NK-92 treated with Interleukin-12 subunit alpha and Interleukin-12 subunit beta, amount 100 ng/mL, for 24 hours (cell line): Measurements from ENCODE around the gene INO80B.
"Not testable (repeated sequence)": the region's sequence is repeated elsewhere in the genome, so short reads cannot be mapped to it uniquely, and the experiment has no call there.

Experiments used
- DNase-seq: peaks from one replicate; lab custom pipeline; 2025; lab: John Stamatoyannopoulos, UW

The INO80B gene

DNA sequence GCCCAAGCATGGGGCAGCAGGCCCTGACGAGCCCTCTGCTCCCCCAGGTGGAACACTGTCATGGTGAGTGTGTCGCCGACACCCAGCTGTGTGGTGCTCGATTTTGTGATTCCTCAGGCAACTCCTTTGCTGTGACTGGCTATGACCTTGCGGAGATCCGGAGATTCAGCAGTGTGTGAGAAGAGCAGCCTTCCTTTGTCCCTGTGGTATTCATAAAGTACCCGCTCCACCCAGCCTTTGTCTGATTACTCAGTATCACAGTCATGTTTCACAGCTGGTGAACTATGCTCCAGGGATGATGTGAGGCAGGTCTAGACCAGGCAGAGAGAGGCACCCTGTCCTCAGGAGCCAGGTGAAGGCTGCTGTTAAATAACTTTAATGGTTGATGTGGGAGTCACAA, 29.4 kb upstream of the INO80B start:
- DNase-seq, result no peak

GRCh38 chr2:74426181-74426758, 28.6 kb upstream of the INO80B start:
- no peak for DNase-seq

DNA sequence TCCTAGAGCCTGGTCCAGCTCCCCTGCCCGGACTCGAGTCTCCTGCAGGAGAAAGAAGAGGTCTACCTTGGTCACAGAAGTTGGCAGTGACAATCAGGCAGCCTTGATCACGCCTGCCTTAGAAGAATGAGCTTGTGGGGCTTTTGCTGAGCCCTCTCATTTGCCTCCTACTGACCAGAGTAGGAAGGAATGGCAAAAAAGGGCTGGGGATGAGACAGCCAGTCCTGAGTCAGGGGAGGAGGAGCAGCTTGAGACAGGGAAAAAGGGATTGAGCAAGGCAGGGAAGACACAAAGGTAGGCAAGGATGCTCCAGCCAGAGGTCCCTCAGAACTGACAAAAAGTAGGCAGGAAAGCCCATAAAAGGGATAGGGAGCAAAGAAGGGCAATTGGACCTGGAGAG, 27.3 kb upstream of the INO80B start:
- no peak for DNase-seq

GRCh38 chr2:74428675-74429074, 26.2 kb upstream of the INO80B start:
- DNase-seq, result no peak

DNA sequence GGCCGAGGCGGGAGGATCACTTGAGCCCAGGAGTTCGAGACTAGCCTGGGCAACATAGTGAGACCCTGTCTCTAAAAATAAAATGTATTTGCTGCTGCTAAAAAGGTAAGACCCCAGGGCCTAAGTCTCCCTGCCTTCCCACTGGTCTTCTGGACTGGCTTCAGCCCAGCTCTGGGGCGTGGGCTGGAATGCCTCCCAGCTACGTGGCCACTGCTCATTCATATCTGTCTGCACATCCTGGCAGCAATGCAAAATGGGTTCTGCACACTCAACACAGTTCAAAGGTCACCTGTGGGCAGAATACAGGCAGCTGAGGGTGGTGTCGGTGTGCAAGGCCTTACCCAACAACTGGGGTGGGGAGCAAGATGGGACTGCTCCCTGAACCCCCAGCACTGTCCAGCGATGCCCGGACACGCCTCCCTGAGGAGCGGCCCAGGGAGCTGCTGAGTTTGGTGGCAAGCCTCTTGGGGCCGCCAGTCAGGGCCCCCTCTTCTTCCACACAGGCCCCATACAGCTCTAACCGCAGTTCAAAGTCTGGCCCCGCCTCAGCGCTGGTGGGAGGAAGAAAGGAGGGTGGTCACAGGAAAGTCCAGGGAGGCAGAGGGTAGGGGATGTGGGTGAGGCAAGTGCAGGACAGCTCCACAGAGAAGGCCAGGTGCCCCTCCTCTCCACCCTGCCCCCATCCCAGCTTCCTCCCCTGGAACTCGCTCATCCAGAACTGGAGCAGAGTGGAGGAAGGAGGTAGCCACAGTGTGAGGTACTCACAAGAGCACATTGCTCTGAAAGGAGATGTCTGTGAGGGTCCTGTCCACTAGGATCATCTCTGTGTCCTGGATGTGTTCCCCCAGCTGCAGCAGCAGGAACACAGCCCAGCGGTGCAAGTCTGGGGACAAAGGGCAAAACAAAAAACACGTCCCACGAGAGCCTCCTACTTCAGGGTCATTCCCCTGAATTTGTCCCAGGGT, 25.1 kb upstream of the INO80B start:
- no peak for DNase-seq

- no peak for DNase-seq
These were observed 24.4 kb upstream of the INO80B start for GRCh38 chr2:74430502-74430901.

DNA sequence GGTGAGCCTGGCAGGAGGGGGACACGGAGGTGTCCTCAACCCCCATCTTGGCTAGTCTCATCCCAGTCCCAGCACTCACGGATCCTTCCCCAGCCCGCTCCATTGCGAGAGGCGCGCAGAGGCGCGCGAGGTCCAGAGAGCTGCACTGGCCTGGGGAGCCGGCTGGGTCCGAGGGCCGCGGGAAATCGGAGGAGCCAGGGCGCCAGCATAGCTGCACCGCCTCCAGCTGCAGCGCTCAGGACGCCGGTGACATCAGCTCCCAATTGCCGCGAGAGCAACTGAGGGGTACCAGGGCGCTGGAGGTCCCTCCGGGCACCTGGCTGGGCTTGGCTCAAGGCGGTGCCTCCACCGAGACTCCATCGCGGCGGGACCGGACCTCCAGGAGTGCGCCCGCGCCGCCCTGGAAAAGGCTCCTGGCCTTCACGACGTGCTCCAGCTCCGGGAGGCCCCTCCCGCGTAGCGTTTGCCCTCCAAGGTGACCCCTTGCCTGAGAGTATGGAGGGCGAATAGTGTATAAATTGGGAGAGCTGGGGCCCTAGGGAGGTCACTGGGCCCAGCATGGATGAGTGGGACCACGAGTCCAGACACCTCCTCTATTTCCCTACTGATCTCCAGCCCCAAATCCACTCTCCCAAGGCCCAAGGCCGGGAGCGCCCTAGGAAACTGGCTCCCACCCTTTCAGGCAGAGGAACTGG, 18.6 kb upstream of the INO80B start:
- no peak for DNase-seq

DNA sequence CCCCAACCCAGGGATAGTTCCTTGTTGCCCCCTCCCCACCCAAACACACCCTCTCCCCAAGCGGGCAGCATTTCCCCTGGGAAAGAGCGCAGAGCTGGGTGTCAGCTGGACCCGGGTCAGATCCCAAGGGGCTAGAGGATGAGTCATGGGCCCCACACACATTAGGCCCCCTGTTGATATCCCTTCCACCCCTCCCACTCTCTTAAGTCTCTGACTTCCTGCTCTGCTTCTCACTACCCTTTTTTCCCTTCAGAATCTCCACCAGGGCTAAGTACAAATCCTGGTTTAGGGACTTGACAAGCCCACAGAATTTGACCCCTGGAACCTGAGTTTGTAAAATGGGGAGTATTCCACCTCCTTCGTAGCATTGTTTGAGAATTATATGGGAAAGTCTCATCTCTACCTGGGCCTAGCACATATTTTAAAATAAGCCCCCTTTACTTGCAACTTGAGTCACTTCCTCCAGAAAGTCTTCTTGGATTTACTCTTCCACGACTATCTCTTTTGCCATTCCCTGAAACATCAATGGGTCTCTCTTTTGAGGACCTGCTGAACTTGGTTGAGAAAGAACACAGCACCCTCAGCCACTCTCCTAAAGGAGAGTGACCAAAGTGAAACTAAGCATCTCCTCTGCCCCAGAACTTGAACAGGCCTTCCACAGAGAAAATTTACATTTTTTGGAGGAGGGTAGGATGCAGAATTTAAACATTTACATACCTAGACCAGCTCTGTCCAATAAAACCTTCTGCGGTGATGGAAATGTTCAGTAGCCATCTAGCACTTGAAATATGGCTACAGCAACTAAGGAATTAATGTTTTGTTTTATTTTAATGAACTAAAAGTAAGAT, 17.8 kb upstream of the INO80B start:
- no peak for DNase-seq

GRCh38 chr2:74438248-74438647, 16.6 kb upstream of the INO80B start:
- no peak for DNase-seq

DNA sequence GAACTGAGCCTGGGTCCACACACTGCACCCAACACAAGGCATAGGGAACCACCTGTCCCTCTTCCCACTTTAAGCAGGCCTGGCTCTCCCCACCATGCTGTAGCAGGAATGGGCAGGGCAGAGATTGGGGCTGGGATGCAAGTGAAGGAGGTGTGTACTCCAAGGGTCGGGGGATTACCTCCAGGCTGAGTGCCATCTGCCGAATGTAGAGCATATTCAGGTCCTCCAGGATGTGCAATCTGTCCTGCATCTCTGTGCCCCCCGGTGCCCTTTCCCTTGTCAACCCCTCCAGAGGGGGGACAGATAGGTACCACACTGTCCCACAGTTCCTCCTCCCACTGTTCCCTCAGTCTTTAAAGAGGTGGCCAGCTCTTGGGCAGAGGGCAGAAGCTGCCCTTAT, 15.5 kb upstream of the INO80B start:
- DNase-seq, result no peak

DNA sequence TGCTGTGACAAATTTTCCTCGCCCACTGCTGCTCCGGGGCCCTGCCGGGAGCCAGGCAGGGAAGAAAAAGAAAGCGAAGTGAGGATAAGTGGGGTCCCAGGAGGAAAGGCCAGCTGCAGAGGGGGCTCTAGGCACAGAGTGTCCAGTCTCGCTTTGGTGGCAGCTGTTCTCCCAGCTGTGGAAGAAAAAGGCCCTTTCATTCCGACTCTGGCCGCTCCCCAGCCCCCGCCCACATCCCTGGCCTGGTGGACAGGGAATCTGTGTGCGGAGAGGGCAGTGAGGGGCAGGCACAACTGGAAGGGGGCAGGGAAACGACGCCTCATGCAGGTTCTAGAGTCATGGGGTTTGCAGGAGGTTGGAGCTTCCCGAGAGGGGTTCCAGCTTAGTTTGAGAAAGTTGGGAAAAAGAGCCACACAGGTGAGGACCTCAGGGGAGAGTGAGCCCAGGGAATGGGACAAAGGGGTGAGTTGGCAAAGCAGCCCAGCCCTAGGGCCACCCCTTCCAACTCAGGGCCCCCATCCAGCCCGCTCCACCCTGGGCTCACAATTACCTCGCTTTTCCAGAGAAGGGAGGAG, 15.0 kb upstream of the INO80B start:
- no peak for DNase-seq

DNA sequence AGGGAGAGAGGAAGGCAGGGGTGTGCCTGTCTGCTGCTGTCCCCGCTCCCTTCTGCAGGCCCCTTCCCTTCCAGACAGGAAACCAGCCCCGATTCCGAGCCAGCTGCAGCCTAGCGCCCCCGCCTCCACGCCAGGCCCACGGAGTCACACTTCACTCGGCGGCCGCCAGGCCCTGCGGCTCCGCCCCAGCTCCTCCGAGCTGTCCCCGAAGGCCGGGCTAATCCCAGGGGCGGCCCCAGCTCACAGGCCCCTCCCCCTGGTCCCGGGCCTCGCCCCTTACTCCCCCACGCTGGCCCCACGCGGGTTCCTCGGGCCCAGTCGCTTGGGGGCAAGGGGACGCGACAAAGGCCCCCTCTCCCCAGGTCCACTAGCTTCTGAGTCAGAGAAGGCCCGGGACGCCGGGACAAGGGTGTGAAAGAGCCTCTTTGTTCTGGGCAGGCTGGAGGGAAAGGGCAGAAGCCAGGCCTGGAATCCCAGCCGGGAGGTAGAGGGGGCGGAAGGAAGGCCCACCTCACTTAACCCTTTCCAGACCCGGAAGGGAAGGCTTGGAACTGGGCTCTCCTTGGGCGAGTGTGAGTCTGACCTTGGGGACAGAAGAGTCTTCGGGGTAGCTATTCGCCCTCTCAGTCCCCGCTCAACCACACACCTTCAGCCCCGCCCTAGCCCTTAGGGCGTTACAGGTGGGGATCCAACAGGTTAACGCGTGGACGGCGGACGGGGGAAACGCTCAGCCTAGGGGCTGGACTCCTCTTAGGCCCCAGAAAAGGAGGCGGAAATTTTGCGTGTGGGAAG, 14.3 kb upstream of the INO80B start:
- DNase-seq, result no peak

GRCh38 chr2:74441170-74441689, 13.7 kb upstream of the INO80B start:
- DNase-seq, result no peak

DNA sequence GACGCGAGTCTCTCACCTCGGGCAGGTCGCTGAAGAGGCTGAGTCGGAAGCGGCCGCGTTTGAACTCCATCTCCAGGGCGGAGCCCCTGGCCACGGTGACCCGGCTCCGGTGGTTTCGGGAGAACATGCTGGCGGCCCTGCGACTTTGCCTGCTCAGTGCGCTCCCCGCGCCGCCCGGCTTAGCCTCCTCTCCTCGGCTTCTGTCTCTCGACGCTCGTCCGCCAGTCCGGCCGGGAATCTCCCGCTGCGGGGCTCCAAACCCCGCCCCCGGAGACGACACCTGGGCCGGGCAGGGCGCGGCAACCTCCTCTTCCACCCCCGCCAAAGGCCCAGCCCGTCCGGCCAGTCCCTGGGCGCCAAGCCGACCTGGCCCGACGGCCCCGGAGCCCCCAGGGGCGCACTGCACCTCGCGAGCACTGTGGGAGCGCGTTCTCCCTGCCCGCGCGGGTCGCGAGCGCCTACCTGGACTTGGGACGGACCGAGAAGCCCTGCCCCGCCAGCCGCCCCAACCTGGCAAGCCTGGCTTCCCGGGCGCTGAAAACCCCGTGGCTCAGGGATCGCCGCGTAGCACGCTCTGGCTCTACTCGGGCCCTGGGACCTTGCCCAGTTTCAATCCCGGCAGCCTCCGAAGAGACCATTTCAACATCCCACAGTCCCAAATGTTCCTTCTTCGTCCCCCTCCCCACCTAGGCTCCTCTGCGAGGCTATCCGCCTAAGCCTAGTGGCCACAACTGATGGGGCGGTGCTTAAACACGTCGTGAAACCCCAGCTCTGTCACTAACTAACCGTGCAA, 13.0 kb upstream of the INO80B start, which contains the start of gene RTKN:
Gene RTKN, minus strand, starts transcription at position 248 of the 793 bp plus-strand sequence. Its CDS starts 121 bp downstream, at position 127.
- no peak for DNase-seq

DNA sequence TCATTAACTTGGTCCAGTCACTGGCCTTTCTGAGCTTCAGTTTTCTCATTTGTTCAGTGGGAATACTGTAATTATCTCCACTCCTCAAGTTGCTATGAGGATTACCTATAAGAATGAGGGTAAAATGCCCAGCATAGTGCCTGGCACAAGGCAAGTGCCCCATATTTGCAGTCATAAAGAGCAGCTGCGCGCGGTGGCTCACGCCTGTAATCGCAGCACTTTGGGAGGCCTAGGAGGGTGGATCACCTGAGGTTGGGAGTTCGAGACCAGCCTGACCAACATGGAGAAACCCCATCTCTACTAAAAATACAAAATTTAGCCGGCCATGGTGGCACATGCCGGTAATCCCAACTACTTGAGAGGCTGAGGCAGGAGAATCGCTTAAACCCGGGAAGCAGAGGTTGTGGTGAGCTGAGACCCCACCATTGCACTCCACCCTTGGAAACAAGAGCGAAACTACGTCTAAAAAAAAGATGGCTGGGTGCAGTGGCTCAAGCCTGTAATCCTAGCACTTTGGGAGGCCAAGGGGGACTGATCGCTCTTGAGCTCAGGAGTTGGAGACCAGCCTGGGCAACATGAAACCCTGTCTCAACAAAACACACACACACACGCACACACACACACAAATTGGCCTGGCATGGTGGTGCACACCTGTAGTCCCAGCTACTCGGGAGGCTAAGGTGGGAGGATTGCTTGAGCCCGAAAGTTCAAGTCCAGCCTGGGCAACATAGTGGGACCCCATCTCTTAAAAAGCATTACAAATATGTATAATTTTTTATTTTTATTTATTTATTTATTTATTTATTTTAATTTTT, 12.2 kb upstream of the INO80B start:
- DNase-seq, result not testable (repeated sequence)

GRCh38 chr2:74444498-74445318, 10.2 kb upstream of the INO80B start:
- DNase-seq, result no peak

DNA sequence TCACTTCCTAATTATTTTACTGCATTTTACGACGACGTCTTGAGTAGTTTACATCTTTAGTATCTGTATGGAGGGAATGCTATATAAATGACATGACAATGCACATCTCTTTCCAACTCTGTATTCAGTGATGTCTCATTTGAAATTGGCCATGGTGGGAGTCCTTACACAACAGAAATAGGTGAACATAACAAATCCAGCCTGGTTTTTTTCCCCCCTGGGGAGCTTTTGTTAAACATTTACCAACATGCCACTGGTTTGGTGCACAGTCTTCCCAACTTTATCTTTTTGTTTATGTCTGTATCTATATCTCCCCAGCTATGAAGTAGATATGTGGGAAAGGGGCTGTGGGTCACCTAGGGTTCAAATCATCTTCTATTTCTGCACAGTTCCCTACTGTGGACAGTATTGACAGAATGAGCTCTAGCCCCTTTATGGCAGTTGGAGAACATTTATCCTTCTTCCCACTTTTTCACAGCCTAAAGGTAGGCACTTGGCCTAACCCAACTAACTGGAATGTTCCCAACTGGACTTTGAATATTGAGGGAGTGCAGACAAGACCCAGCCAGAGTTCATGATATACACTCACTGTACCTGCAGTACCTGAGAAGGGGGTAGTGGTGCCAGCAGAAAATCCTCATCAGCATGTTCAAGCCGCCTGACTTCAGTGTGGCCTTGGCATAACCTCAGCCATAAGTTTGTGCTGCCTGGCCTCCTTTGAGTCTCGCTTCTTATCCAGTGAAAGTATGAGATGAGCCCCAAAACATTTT, 7.5 kb upstream of the INO80B start:
- DNase-seq, result no peak
